GM10266 (cell line): ENCODE data around the gene ZFYVE16.

Experiments
- DNase-seq: peaks from one replicate; pipeline ENCODE4 v3.0.0; 2012; ENCODE audit errors: extremely low spot score
- CTCF ChIP-seq: IDR thresholded peaks from 2 replicates; pipeline ENCODE4 v1.5.1; 2012; ENCODE audit warnings: mild to moderate bottlenecking, low read depth; ENCODE audit not compliant: control insufficient read depth, insufficient read depth; ENCODE audit errors: missing control alignments

Gene ZFYVE16

GRCh38 chr5:80509362-80509761 is 101.5 kb downstream of the ZFYVE16 start:
- no peak for TF ChIP-seq CTCF
- DNase-seq = no peak

- DNase-seq = peak; percentile 4
- no peak for TF ChIP-seq CTCF
Measured at GRCh38 chr5:80516826-80517225, 109.0 kb downstream of the ZFYVE16 start.
